ENCODE measurements around the gene RHOG. TPM values are rescaled to one million over a fixed set of nuclear protein-coding genes. Genes with fewer than 3 reads are reported as not detected.
"Not testable (repeated sequence)": the region's sequence is repeated elsewhere in the genome, so short reads cannot be mapped to it uniquely, and the experiment has no call there.

The RHOG gene
- total RNA-seq, 1 donor from 2014 or later, result 22.4 TPM

- DNase-seq (ENCODE audit: low read depth), result no peak
Observed at GRCh38 chr11:3834664-3835461, 5.9 kb downstream of the RHOG start.

GRCh38 chr11:3834349-3834663, 6.5 kb downstream of the RHOG start:
- DNase-seq (ENCODE audit: low read depth), result no peak

DNA sequence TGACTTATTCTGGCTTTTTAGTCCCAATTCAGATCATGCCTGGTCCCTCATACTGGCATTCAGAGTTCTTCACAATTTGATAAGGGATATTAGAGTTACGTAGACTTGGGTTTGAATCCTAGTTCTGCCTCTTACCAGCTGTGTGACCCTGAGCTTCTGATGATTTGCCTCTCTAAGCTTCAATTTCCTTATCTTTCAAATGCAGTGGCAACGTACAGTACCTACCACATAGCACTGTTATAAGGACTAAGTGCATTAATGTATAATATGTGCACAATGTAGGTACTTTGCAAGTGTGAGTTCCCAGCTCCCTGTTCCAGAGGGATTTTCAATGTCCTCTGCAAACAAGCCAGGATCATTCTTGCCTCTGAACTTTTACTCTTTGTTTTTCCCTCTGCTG, 7.3 kb downstream of the RHOG start:
- DNase-seq (ENCODE audit: low read depth), result no peak

GRCh38 chr11:3832816-3833215, 7.9 kb downstream of the RHOG start:
- DNase-seq (ENCODE audit: low read depth), result no peak

GRCh38 chr11:3831378-3832239, 9.2 kb downstream of the RHOG start:
- no peak for DNase-seq (ENCODE audit: low read depth)

GRCh38 chr11:3830730-3831129, 10.0 kb downstream of the RHOG start:
- DNase-seq (ENCODE audit: low read depth), result no peak

DNA sequence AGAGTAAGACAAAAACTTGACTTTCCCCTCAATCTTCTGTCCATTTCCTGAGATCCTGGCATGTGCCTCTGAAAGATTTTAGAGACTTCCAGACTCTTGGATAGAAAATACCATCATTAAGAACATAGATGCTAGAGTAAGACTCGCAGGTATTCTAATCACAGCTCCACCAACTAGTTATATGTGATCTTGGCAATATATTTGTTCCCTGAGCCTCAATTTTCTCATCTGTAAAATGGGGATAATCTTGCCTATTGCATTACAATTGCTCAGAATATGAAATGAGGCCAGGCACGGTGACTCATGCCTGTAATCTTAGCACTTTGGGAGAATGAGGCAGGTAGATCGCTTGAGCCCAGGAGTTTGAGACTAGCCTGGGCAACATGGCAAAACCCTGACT, 10.7 kb downstream of the RHOG start:
- DNase-seq (ENCODE audit: low read depth), result no peak

DNA sequence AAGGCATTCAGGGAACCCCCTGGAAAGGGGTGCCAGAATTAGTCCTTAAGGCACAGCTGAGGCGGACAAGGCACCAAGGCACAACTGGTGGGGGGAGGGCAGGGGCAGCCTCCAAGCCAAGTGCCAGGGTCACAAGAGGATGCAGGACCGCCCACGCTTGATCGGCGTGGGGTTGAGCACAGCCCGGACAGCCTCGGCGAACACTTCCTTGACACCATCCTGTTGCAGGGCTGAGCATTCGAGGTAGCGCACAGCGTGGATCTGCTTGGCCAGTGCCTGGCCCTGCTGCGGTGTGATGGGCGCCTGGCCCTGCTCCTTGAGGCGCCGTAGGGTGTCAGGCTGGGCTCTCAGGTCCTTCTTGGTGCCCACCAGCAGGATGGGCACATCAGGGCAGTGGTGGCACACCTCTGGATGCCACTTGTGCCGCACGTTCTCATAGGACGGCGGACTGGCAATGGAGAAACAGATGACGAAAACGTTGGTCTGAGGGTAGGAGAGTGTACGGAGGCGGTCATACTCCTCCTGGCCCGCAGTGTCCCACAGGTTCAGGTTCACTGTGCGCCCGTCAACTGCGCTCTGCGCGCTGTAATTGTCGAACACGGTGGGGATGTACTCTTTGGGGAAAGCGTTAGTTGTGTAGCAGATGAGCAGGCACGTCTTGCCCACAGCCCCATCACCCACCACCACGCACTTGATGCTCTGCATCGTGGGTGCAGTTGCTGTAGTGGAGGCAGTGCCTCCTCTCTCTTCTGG, 13.1 kb downstream of the RHOG start:
- DNase-seq (ENCODE audit: low read depth), result no peak

DNA sequence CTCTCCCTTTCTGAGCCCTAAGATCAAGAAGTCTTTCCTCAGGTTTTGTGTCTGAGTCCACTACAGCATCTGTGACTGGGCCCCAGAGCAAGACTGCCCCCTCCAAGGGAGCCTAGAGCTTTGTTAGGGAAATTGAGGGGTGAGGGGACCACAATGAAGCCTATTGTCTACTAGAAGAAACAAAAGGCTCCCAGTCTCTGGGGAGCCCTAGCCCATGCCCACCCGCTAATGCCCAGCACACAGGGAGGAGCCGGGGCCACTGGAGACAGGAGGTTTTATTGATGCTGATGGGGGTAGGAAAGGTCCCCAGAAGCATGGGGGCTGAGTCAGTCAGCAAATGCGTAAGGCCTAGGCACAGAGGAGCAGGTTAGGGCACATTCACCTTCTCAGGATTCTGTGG, 14.0 kb downstream of the RHOG start:
- DNase-seq (ENCODE audit: low read depth), result no peak

DNA sequence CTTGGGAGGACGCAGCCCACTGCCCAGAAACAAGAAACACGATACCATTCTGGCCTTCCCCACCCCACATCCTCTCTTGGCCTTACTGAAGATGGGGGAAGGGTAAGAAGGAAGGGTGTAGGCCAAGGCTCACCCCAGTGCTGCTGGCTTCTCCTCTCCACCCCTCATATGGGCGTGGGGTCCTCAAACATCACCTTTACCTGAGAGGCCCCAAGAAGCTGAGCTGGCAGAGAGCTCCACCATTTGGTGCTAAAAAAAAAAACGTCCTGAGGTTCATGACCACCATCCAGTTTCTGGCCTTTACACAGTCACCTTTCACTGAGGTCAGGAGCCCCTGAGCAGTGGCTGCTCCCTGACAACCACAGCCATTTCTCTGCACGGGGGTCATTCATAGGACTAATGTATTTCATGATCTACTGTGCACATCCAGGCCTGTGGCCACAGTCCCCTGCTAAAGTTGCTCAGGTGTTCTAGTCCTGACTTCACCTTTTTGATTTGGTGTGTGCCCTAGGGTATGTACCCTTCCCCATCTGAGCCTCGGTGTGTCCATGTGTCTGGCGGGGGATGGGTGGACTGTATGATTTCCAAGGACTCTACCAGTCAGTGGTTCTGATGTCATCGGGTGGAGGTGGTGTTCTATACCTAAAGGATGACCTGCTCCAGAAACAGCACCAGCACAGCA, 15.1 kb downstream of the RHOG start:
- no peak for DNase-seq (ENCODE audit: low read depth)

GRCh38 chr11:3824714-3825472, 15.9 kb downstream of the RHOG start:
- DNase-seq (ENCODE audit: low read depth), result no peak

DNA sequence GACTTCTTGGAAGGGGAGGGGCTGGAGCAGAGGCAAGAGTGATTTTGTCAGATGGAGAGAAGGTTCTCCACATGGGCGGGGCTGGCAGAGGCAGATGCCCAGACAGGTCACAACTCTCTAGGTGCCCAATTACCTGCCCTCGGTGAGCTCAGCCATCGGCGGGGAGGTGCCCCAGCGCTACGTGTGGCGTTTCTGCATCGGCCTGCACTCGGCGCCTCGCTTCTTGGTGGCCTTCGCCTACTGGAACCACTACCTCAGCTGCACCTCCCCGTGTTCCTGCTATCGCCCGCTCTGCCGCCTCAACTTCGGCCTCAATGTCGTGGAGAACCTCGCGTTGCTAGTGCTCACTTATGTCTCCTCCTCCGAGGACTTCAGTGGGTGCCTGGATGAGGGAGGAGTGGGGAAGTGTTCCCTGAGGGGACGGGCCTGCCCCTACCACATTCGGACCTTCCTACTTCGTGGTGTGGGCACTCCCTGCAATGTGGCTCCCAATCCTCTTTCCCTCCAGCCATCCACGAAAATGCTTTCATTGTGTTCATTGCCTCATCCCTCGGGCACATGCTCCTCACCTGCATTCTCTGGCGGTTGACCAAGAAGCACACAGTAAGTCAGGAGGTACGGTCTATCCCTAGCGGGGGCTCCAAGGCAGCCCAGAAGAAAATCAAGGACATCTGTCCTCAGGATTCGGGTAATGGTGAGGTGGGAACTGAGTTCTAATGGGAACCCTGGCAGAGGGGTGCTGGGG, 16.8 kb downstream of the RHOG start:
- DNase-seq (ENCODE audit: low read depth), result no peak

- DNase-seq (ENCODE audit: low read depth), result peak; percentile 61
Observed at GRCh38 chr11:3823303-3823702, 17.5 kb downstream of the RHOG start.

GRCh38 chr11:3822312-3822711, 18.4 kb downstream of the RHOG start:
- DNase-seq (ENCODE audit: low read depth), result no peak

GRCh38 chr11:3820971-3821370, 19.8 kb downstream of the RHOG start:
- no peak for DNase-seq (ENCODE audit: low read depth)

- DNase-seq (ENCODE audit: low read depth), result no peak
Observed at GRCh38 chr11:3817181-3817800, 23.5 kb downstream of the RHOG start.

DNA sequence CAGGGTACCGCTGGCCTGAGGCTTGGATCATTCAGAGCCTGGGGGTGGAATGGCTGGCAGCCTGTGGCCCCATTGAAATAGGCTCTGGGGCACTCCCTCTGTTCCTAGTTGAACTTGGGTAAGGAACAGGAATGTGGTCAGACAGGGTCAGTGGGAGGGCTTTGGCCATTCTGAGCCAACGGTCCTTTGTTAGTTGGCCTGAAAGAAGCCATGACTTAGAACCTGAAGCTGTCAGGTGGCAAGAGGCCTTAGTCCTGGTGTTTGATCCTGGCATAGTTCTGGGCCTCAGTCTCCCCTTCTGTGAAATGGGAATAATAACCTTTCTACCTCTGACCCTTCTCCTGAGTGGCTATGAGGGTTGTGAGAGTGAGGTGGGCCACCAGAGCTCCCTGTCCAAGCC, 24.1 kb downstream of the RHOG start:
- DNase-seq (ENCODE audit: low read depth), result no peak

DNA sequence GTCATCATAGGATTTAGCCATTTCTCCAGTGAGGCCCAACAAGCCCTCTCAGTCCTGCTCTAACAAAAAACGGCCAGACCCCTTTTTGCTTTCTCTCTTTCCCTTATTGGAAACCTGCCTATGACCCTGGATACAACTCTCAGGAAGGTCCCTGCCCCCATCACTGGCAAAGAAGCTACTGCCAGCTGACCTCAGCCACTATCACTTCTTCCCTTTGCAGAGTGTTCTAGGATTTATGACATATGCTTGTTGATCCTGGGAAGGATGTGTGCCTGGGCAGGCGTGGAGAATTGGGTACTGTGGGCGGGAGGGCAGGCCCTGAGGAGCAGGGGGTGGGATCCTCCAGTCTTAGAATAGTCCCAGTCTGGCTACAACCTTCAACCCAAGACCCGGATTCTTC, 24.9 kb downstream of the RHOG start:
- DNase-seq (ENCODE audit: low read depth), result no peak

GRCh38 chr11:3814832-3815231, 25.9 kb downstream of the RHOG start:
- not testable (repeated sequence) for DNase-seq (ENCODE audit: low read depth)

Data from myocyte (in vitro differentiated cells).